ENCODE results near the gene WAC. TPM values are rescaled to one million over a fixed set of nuclear protein-coding genes. Genes with fewer than 3 reads are reported as not detected.

Gene WAC
- polyA plus RNA-seq, 4 donors = 142 to 163 (median 150) TPM

GRCh38 chr10:28523725-28524252, 9.1 kb upstream of the WAC start:
- no peak for DNase-seq (ENCODE audit: low read depth in 4 of 4, low spot score in 3 of 4)

GRCh38 chr10:28530751-28531150, 2.2 kb upstream of the WAC start:
- no peak for DNase-seq (ENCODE audit: low read depth in 4 of 4, low spot score in 3 of 4)

GRCh38 chr10:28533186-28533564, 257 bp downstream of the WAC start:
- no peak for DNase-seq (ENCODE audit: low read depth in 4 of 4, low spot score in 3 of 4)

GRCh38 chr10:28533571-28534304, 820 bp downstream of the WAC start:
- peak in 3 of 4 donors; percentile 14 to 48 (median 36) for DNase-seq (ENCODE audit: low read depth in 4 of 4, low spot score in 3 of 4)

- no peak for DNase-seq (ENCODE audit: low read depth in 4 of 4, low spot score in 3 of 4)
Measured at GRCh38 chr10:28535846-28536245, 2.9 kb downstream of the WAC start.

- no peak for DNase-seq (ENCODE audit: low read depth in 4 of 4, low spot score in 3 of 4)
Measured at GRCh38 chr10:28538595-28538994, 5.7 kb downstream of the WAC start.

- DNase-seq (ENCODE audit: low read depth in 4 of 4, low spot score in 3 of 4) = no peak
Measured at GRCh38 chr10:28540145-28540544, 7.2 kb downstream of the WAC start.

- no peak for DNase-seq (ENCODE audit: low read depth in 4 of 4, low spot score in 3 of 4)
Measured at GRCh38 chr10:28541717-28542365, 8.9 kb downstream of the WAC start.

GRCh38 chr10:28542728-28543127, 9.8 kb downstream of the WAC start:
- DNase-seq (ENCODE audit: low read depth in 4 of 4, low spot score in 3 of 4) = no peak

- no peak for DNase-seq (ENCODE audit: low read depth in 4 of 4, low spot score in 3 of 4)
Measured at GRCh38 chr10:28544058-28544457, 11.1 kb downstream of the WAC start.

- no peak for DNase-seq (ENCODE audit: low read depth in 4 of 4, low spot score in 3 of 4)
Measured at GRCh38 chr10:28545967-28546644, 13.2 kb downstream of the WAC start.

- DNase-seq (ENCODE audit: low read depth in 4 of 4, low spot score in 3 of 4) = no peak
Measured at GRCh38 chr10:28548781-28549498, 16.0 kb downstream of the WAC start.

GRCh38 chr10:28551086-28551485, 18.2 kb downstream of the WAC start:
- DNase-seq (ENCODE audit: low read depth in 4 of 4, low spot score in 3 of 4) = no peak

- no peak for DNase-seq (ENCODE audit: low read depth in 4 of 4, low spot score in 3 of 4)
Measured at GRCh38 chr10:28552775-28553174, 19.9 kb downstream of the WAC start.

GRCh38 chr10:28554009-28554408, 21.1 kb downstream of the WAC start:
- DNase-seq (ENCODE audit: low read depth in 4 of 4, low spot score in 3 of 4) = no peak

- no peak for DNase-seq (ENCODE audit: low read depth in 4 of 4, low spot score in 3 of 4)
Measured at GRCh38 chr10:28554952-28555351, 22.0 kb downstream of the WAC start.

GRCh38 chr10:28555358-28555757, 22.4 kb downstream of the WAC start:
- no peak for DNase-seq (ENCODE audit: low read depth in 4 of 4, low spot score in 3 of 4)

GRCh38 chr10:28556142-28556541, 23.2 kb downstream of the WAC start:
- no peak for DNase-seq (ENCODE audit: low read depth in 4 of 4, low spot score in 3 of 4)

- DNase-seq (ENCODE audit: low read depth in 4 of 4, low spot score in 3 of 4) = no peak
Measured at GRCh38 chr10:28558186-28558585, 25.3 kb downstream of the WAC start.

GRCh38 chr10:28558923-28559508, 26.1 kb downstream of the WAC start:
- DNase-seq (ENCODE audit: low read depth in 4 of 4, low spot score in 3 of 4) = no peak

- peak in 3 of 4 donors; percentile 8 to 24 (median 10) for DNase-seq (ENCODE audit: low read depth in 4 of 4, low spot score in 3 of 4)
Measured at GRCh38 chr10:28559618-28560017, 26.7 kb downstream of the WAC start.
